IPS DF 6.9 (cell line): ENCODE measurements around the gene RRAGB.
"Not testable (repeated sequence)": the region's sequence is repeated elsewhere in the genome, so short reads cannot be mapped to it uniquely, and the experiment has no call there.

Experiments used
- DNase-seq: peaks from one replicate; pipeline ENCODE4 v3.0.0-alpha.2; 2013; ENCODE audit warnings: low read depth, low spot score
- H3K27ac ChIP-seq: one replicate; pipeline ENCODE4 v1.5.1; 2013; ENCODE audit warnings: low read length, control low read depth
- H3K27me3 ChIP-seq: 2 replicates; pipeline ENCODE4 v1.6.1; 2013; ENCODE audit warnings: mild to moderate bottlenecking, low read length; ENCODE audit not compliant: control insufficient read depth, insufficient read depth
- H3K36me3 ChIP-seq: 2 replicates; pipeline ENCODE4 v1.6.1; 2013; ENCODE audit warnings: low read length; ENCODE audit not compliant: control insufficient read depth, insufficient read depth
- H3K4me1 ChIP-seq: 2 replicates; pipeline ENCODE4 v1.6.1; 2013; ENCODE audit warnings: low read length; ENCODE audit not compliant: control insufficient read depth, insufficient read depth
- H3K4me3 ChIP-seq: 2 replicates; pipeline ENCODE4 v1.5.1; 2013; ENCODE audit warnings: mild to moderate bottlenecking, low read length
- H3K9me3 ChIP-seq: 2 replicates; pipeline ENCODE4 v1.6.1; 2013; ENCODE audit warnings: low read length, inconsistent platforms; ENCODE audit not compliant: control insufficient read depth, insufficient read depth
- WGBS: extraction: QIAGEN DNeasy Blood & Tissue Kit; methylation state at CpG from one replicate; pipeline ENCODE4 v1.1.7; 2013; ENCODE audit warnings: mixed read lengths, missing lambda C conversion rate; ENCODE audit not compliant: insufficient read length, insufficient coverage; 5-methylcytosine and 5-hydroxymethylcytosine counted together

The RRAGB gene

DNA sequence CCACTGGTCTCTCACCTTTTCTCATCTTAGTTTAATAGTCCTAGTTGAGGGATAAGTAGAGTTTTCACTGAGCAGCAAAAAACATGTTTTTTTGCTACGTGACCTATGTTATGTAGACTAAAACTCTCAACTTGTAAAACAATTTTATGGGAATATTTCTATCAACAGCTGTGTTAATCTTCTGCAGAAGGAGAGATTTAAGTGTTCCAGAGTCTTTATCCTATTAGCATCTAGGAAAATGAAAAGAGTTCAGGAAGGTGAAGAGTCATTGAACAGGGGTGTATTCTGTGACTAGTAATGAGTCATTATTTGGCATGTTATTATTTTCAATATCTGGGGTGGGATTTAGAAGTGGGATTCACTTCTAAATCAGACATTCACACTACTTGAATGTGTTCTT is 41.9 kb downstream of the RRAGB start:
- Histone ChIP-seq H3K9me3 (no peaks in the 10 kb centered on the region), H3K4me3 (no peak overlapping the region), H3K4me1 (no peaks in the 10 kb centered on the region), H3K36me3 (no peaks in the 10 kb centered on the region), H3K27ac (no peak overlapping the region), H3K27me3 (no peaks in the 10 kb centered on the region)
- no CpG with 5 or more reads among the region's 1 CpG for WGBS
- DNase-seq: no peak

DNA sequence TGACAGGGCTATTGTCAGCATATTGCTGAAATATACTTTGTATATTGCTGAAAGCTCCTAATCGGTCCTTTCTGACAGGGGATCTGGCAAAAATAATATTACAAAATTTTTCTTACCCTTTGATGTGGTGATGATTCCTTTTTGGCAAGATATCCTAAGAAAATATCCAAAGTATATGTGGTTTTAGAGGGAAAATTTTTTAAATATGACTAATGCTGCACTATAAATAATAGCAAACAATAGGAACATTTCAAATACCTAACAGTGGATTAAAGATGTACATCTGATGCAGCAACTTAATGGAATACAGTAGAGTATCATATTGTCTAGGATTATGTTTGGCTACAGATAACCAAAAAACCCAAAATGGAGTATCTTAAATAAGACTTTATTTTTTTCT is 49.6 kb downstream of the RRAGB start:
- H3K27ac ChIP-seq: no peak overlapping the region
- no peaks in the 10 kb centered on the region for H3K9me3 ChIP-seq
- no peaks in the 10 kb centered on the region for H3K27me3 ChIP-seq
- H3K36me3 ChIP-seq: no peaks in the 10 kb centered on the region
- WGBS: no CpG with 5 or more reads among the region's 1 CpG
- no peaks in the 10 kb centered on the region for H3K4me1 ChIP-seq
- DNase-seq: no peak
- H3K4me3 ChIP-seq: no peak overlapping the region

DNA sequence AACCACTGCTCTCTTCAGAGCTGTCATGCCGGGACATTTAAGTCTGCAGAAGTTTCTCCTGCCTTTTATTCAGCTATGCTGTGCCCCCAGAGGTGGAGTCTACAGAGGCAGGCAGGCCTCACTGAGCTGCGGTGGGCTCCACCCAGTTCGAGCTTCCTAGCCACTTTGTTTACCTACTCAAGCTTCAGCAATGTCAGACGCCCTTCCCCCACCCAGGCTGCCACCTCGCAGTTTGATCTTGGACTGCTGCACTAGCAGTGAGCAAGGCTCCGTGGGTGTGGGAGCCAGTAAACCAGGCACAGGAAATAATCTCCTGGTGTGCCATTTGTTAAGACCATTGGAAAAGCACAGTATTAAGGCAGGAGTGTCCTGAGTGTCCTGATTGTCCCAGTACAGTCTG is 56.9 kb downstream of the RRAGB start:
- WGBS: no CpG with 5 or more reads among the region's 6 CpGs

DNA sequence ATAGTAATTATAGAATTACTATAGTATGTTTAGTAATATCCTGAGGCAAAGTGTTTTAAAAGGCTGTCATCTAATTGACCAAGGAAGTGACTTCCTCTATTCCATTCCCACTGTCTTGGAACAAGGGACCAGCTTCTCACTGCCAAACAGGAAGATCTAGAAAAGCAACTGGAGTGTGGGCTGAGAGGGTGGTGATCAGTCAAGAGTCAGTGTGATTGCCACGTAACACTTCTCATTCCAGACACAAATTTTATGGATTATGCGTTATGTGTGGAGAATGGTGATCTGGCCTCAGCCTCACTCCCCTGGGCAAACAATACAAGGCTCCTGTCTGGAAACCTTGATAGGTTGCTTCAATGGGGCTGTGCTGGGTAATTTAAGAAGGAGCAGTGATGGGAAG is 60.0 kb downstream of the RRAGB start:
- Histone ChIP-seq H3K27me3 (no peaks in the 10 kb centered on the region), H3K4me1 (no peaks in the 10 kb centered on the region), H3K27ac (no peak overlapping the region), H3K9me3 (no peaks in the 10 kb centered on the region), H3K4me3 (no peak overlapping the region), H3K36me3 (no peaks in the 10 kb centered on the region)
- DNase-seq: no peak
- WGBS: no CpG with 5 or more reads among the region's 2 CpGs

More for the DNA sequence above, 56.9 kb downstream of the RRAGB start:
- H3K4me3 ChIP-seq, H3K4me1 ChIP-seq, H3K27ac ChIP-seq, H3K9me3 ChIP-seq, H3K36me3 ChIP-seq, DNase-seq, H3K27me3 ChIP-seq: not testable (repeated sequence)

DNA sequence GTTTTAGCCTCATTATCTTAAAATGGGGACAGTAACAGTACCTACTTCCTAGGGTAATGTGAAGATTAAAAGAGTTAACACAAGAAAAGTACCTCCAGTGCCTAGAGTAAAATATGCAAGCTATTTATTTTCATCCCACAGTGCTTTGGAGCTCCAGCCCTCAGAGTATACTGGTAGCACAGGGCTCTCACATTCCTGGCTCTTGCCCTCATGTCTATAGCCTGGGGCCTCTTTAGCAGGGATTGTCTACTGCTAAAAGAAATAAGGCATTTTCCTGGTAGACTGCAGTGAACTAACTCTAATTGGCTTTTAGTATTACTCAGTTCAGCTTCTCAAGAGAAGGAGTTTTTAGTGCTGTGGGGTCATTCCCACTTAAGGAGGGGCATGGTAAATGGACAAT is 60.8 kb downstream of the RRAGB start:
- no peak for DNase-seq
- Histone ChIP-seq H3K27me3 (no peaks in the 10 kb centered on the region), H3K36me3 (no peaks in the 10 kb centered on the region), H3K4me1 (no peaks in the 10 kb centered on the region), H3K9me3 (no peaks in the 10 kb centered on the region), H3K27ac (no peak overlapping the region), H3K4me3 (no peak overlapping the region)

DNA sequence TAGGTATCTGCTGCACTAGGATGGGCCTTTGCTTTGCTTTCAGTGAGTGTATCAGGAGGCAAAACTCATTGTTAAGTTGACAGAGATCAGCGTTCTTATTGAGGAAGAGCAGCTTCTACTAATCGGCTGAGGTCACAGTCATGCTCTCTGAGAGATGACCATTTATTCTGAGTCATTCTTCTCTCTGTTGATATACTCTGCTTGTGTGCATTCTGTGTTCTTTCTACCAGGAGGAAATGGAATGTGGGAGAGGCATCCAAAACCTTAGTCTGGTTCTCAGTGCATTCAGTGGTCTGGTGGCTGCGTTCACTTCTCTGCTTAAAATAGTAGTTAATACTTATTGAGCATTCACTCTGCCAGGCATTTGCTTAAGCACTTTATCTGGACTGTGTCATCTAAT is 66.2 kb downstream of the RRAGB start:
- H3K36me3 ChIP-seq: no peaks in the 10 kb centered on the region
- H3K4me1 ChIP-seq: no peaks in the 10 kb centered on the region
- H3K27ac ChIP-seq: no peak overlapping the region
- no peak for DNase-seq
- H3K27me3 ChIP-seq: no peaks in the 10 kb centered on the region
- no peaks in the 10 kb centered on the region for H3K9me3 ChIP-seq
- H3K4me3 ChIP-seq: no peak overlapping the region
- WGBS: no CpG with 5 or more reads among the region's 3 CpGs

DNA sequence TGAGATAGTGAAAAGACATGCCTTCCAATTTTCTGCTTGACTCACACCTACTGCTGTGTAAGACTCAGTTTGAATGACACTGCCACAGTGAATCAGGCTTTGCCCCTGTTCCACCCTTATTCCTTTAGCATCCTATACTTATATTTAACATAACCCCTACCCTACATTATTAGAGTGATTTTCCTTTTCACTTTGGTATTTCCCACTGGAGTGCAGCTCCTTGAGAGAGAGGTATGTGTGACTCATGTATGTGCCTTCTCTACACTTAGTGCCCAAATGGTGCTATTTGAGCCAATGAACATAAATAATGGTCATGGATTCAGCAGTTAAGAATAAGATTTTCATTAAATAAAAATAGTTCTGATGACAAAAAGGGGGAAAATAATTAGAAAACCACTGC is 69.5 kb downstream of the RRAGB start:
- no peak overlapping the region for H3K27ac ChIP-seq
- H3K36me3 ChIP-seq: no peaks in the 10 kb centered on the region
- no peak for DNase-seq
- no peaks in the 10 kb centered on the region for H3K9me3 ChIP-seq
- no peak overlapping the region for H3K4me3 ChIP-seq
- no peaks in the 10 kb centered on the region for H3K4me1 ChIP-seq
- H3K27me3 ChIP-seq: no peaks in the 10 kb centered on the region

DNA sequence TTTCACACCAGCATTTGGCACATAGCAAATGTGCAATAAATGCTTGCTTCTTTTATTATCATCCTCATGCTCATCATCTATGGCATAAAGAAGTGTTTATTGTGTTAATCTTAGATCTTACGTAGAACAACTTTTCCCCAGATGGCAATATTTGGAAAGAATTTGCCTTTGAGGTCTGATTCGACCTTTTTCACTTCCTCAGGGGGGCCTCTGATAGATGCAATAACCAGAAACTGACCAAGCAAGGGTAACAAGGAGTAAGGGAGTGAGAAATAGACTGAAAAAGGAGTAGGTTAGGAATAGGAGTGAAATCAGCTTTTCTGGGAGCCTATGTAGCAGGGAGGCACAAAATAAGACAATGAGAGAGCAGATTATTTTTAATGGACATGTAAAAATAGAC is 70.2 kb downstream of the RRAGB start:
- DNase-seq: no peak
- no peaks in the 10 kb centered on the region for H3K27me3 ChIP-seq
- no peak overlapping the region for H3K27ac ChIP-seq
- H3K4me1 ChIP-seq: no peaks in the 10 kb centered on the region
- no peaks in the 10 kb centered on the region for H3K36me3 ChIP-seq
- WGBS: no CpG with 5 or more reads among the region's 2 CpGs
- H3K4me3 ChIP-seq: no peak overlapping the region
- H3K9me3 ChIP-seq: no peaks in the 10 kb centered on the region

DNA sequence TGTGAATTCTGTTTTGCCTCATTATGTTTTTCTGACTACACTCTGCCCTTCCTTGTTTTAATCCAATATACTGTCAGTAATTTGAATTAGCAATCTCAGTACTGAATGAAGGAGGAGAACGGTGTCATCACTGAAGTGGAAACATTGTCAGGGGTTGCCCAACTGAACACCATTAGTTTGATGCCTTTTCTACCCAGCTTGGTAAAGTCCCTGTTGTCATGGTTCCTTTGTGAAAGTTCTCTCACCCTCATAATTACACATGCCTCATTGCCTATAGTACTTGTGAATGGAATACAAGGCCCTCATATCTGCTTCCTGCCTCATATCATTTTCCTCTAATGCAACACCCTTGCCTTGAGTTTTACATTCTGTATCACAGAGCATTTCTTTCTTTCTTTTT is 76.9 kb downstream of the RRAGB start:
- no peak overlapping the region for H3K4me3 ChIP-seq
- H3K4me1 ChIP-seq: no peaks in the 10 kb centered on the region
- H3K27ac ChIP-seq: no peak overlapping the region
- no CpG with 5 or more reads among the region's 1 CpG for WGBS
- H3K27me3 ChIP-seq: no peaks in the 10 kb centered on the region
- no peak for DNase-seq
- no peaks in the 10 kb centered on the region for H3K36me3 ChIP-seq
- no peaks in the 10 kb centered on the region for H3K9me3 ChIP-seq

DNA sequence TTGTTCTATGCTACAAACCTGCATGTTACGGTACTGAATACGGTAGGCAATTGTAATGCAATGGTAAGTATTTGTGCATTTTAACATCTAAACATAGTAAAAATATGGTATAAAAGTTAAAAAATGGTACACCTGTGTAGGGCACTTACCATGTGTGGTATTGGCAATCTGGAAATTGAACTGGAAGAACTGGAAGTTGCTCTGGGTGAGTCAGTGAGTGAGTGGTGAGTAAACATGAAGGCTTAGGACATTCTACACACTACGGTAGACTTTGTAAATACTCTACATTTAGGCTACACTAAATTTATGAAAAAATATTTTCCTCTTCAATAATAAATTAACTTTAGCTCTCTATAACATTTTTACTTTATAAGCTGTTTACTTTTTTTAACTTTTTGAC is 78.9 kb downstream of the RRAGB start:
- WGBS: no CpG with 5 or more reads among the region's 3 CpGs
- no peaks in the 10 kb centered on the region for H3K27me3 ChIP-seq
- H3K27ac ChIP-seq: no peak overlapping the region
- H3K9me3 ChIP-seq: no peaks in the 10 kb centered on the region
- H3K4me1 ChIP-seq: no peaks in the 10 kb centered on the region
- H3K4me3 ChIP-seq: no peak overlapping the region
- no peak for DNase-seq
- H3K36me3 ChIP-seq: no peaks in the 10 kb centered on the region

DNA sequence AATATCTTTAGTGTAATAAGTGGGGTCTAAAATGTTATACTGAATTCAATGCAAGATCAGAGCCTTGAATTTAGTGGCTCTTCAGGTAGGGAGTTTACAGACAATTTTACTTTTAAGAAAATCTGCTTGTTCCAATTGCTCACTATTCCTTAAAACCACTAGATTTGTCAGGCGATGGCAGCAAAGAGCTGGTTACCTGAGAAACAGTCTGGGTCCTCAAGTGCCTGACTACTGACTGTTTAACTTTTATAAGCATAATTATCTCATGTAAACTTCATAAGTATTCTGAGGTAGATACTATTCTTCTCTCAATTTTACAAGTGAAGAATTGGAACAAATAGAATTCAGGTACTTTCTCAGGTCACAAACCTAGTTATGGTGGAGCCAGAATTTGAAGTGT is 84.3 kb downstream of the RRAGB start:
- H3K9me3 ChIP-seq: no peaks in the 10 kb centered on the region
- no peaks in the 10 kb centered on the region for H3K27me3 ChIP-seq
- no peaks in the 10 kb centered on the region for H3K36me3 ChIP-seq
- no peak overlapping the region for H3K4me3 ChIP-seq
- no peak for DNase-seq
- H3K4me1 ChIP-seq: no peaks in the 10 kb centered on the region
- WGBS: no CpG with 5 or more reads among the region's 1 CpG
- no peak overlapping the region for H3K27ac ChIP-seq
